OCI-LY7 (cell line): ENCODE measurements around the gene MEF2C. TPM values are rescaled to one million over a fixed set of nuclear protein-coding genes. Genes with fewer than 3 reads are reported as not detected.
"Not testable (repeated sequence)": the region's sequence is repeated elsewhere in the genome, so short reads cannot be mapped to it uniquely, and the experiment has no call there.

Source experiments
- BruUV-seq: library from RNA; stranded (reverse); fragments of 400-500 nt; replicated peaks from 2 replicates; lab custom pipeline; 2021; lab: Mats Ljungman, UMichigan
- CTCF ChIA-PET: fragments of 300-600 bp; sonication (Branson Sonifier 250); formaldehyde crosslinking; loops from one replicate; lab custom pipeline; 2022; ENCODE audit warnings: antibody characterized with exemption; ENCODE audit not compliant: unreplicated experiment; lab: Charles Lee
- POLR2A ChIA-PET: fragments of 300-600 bp; sonication (Branson Sonifier 250); formaldehyde crosslinking; loops from one replicate; lab custom pipeline; 2022; ENCODE audit warnings: antibody characterized with exemption; lab: Charles Lee
- DNase-seq: peaks from one replicate; pipeline ENCODE4 v3.0.0-alpha.2; 2015; ENCODE audit warnings: low spot score
- H2AFZ ChIP-seq: fragments of 200-600 bp; sonication (generic), shearing (Covaris generic); 2 replicates; pipeline ENCODE4 v1.6.1; 2014; ENCODE audit warnings: mild to moderate bottlenecking, antibody characterized with exemption, low read length, moderate library complexity
- H3K27ac ChIP-seq: fragments of 200-600 bp; sonication (generic); 2 replicates; pipeline ENCODE4 v1.5.1; 2014; ENCODE audit warnings: mixed run types, low read depth, mild to moderate bottlenecking, moderate library complexity, low read length, inconsistent platforms; ENCODE audit not compliant: poor library complexity, severe bottlenecking
- H3K36me3 ChIP-seq: fragments of 200-600 bp; sonication (generic); 2 replicates; pipeline ENCODE4 v1.6.1; 2014; ENCODE audit warnings: mild to moderate bottlenecking, antibody characterized with exemption, low read length, moderate library complexity, mixed read lengths; ENCODE audit not compliant: insufficient read depth
- H3K4me1 ChIP-seq: fragments of 200-600 bp; sonication (generic); 2 replicates; pipeline ENCODE4 v1.5.1; 2014; ENCODE audit warnings: mild to moderate bottlenecking, low read length; ENCODE audit not compliant: insufficient read depth, poor library complexity, severe bottlenecking
- H3K4me2 ChIP-seq: fragments of 200-600 bp; sonication (generic); 2 replicates; pipeline ENCODE4 v1.6.1; 2014; ENCODE audit warnings: mild to moderate bottlenecking, low read length
- H3K4me3 ChIP-seq: fragments of 200-600 bp; sonication (generic); 2 replicates; pipeline ENCODE4 v1.5.1; 2014; ENCODE audit warnings: mild to moderate bottlenecking, low read depth, low read length; ENCODE audit not compliant: poor library complexity, severe bottlenecking
- H3K79me2 ChIP-seq: fragments of 200-600 bp; sonication (generic); 2 replicates; pipeline ENCODE4 v1.6.1; 2016; ENCODE audit warnings: low read depth, mild to moderate bottlenecking, low read length, moderate library complexity, mixed read lengths; ENCODE audit not compliant: insufficient read depth
- H3K9me2 ChIP-seq: fragments of 200-600 bp; sonication (generic); 2 replicates; pipeline ENCODE4 v1.6.1; 2016; ENCODE audit warnings: mild to moderate bottlenecking, low read length, mixed read lengths; ENCODE audit not compliant: insufficient read depth
- H3K9me3 ChIP-seq: fragments of 200-600 bp; sonication (generic); 2 replicates; pipeline ENCODE4 v1.6.1; 2014; ENCODE audit warnings: mild to moderate bottlenecking, mixed run types, low read length, mixed read lengths
- H4K20me1 ChIP-seq: fragments of 200-600 bp; sonication (generic); 2 replicates; pipeline ENCODE4 v1.6.1; 2014; ENCODE audit warnings: mild to moderate bottlenecking, antibody characterized with exemption, low read length, moderate library complexity, mixed read lengths; ENCODE audit not compliant: insufficient read depth
- CTCF ChIP-seq: fragments of 200-600 bp; sonication (generic); conservative IDR thresholded peaks from 2 replicates; pipeline ENCODE4 v1.5.1; 2014; ENCODE audit warnings: mild to moderate bottlenecking, antibody characterized with exemption, low read length, moderate library complexity, mixed read lengths
- EZH2phosphoT487 ChIP-seq: fragments of 200-600 bp; sonication (generic); IDR thresholded peaks from 2 replicates; pipeline ENCODE4 v1.6.1; 2018; ENCODE audit warnings: low read depth, borderline replicate concordance, mild to moderate bottlenecking, mixed run types, antibody characterized with exemption, low read length, moderate library complexity, mixed read lengths
- intact Hi-C: fragments of 100-400 bp; cut with micrococcal nuclease; formaldehyde crosslinking; loops from one replicate; pipeline ENCODE4 v1.10.0; 2022; ENCODE audit not compliant: unreplicated experiment
- total RNA-seq, 2 experiments: library from RNA; depleted of rRNA in 1 of 2; stranded (reverse); fragments of >200 nt in 1 of 2; shearing (Covaris generic) in 1 of 2; gene quantifications; 2 replicates each; pipeline ENCODE4 v1.2.3, GENCODE V29; 2014 to 2022

Gene MEF2C
- total RNA-seq, 2 experiments from 2014 or later = 5.5 to 57.6 TPM

DNA sequence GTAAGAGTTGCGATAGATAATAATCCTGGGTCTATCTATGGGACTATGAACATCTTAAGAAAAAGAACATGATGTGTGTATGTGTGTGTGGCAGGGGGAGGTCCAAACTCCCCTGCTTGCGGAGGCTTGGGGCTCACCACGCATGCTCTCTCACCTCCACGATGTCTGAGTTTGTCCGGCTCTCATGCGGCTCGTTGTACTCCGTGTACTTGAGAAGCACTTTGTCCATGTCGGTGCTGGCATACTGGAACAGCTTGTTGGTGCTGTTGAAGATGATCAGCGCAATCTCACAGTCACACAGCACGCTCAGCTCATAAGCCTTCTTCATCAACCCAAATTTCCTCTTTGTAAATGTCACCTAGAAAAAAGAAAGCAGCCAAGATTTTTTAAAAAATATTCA, 78.5 kb downstream of the MEF2C start:
- H3K27ac ChIP-seq = no peak overlapping the region
- no peak overlapping the region for H3K4me3 ChIP-seq
- H4K20me1 ChIP-seq = no peaks in the 10 kb centered on the region
- no peaks in the 10 kb centered on the region for H3K9me3 ChIP-seq
- H3K4me2 ChIP-seq = no peak overlapping the region
- no peak overlapping the region for H2AFZ ChIP-seq
- no TSS peak for BruUV-seq
- H3K4me1 ChIP-seq = no peaks in the 10 kb centered on the region
- no peak for DNase-seq
- POLR2A ChIA-PET = interaction anchor here (0.7 to 1.6 kb wide), 4 partner anchors 8 to 588 kb away, joined by 3 to 6 read pairs (median 4); no protein-coding TSS in a partner anchor
- CTCF ChIA-PET = no interaction called here
- intact Hi-C loops = no loop called here
- no peaks in the 10 kb centered on the region for H3K9me2 ChIP-seq
- TF ChIP-seq CTCF = no peak
- no peaks in the 10 kb centered on the region for H3K79me2 ChIP-seq
- H3K36me3 ChIP-seq = no peaks in the 10 kb centered on the region

DNA sequence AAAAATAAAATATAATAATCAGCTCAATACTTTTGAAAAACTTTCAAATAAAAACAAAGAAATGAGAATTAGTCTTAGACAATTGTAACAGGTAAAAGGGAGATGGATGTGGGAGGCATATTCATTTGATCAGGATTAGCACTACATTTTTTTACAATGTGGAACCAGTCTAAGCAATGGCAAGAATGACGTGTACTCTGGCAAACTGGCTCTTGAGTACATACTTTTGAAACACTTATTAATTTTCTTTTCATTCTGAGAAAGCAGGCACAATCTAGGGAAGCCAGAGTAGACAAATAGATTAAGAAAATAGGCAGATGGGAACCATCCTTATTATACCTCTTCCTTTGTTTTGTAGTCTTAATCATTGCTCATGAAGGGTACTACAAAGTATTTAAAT, 79.7 kb downstream of the MEF2C start:
- Histone ChIP-seq H2AFZ (no peak overlapping the region), H3K4me2 (no peak overlapping the region), H3K79me2 (no peaks in the 10 kb centered on the region), H4K20me1 (no peaks in the 10 kb centered on the region), H3K9me3 (no peaks in the 10 kb centered on the region), H3K36me3 (no peaks in the 10 kb centered on the region), H3K9me2 (no peaks in the 10 kb centered on the region), H3K4me1 (no peaks in the 10 kb centered on the region), H3K27ac (no peak overlapping the region), H3K4me3 (no peak overlapping the region)
- BruUV-seq = no TSS peak
- ChIA-PET CTCF (no interaction called here), POLR2A (interaction anchor here (0.6 kb wide), 1 partner anchor 427 kb away, joined by 3 read pairs; no protein-coding TSS in a partner anchor)
- no peak for DNase-seq
- intact Hi-C loops = no loop called here
- TF ChIP-seq EZH2phosphoT487 (no peak), CTCF (no peak)

DNA sequence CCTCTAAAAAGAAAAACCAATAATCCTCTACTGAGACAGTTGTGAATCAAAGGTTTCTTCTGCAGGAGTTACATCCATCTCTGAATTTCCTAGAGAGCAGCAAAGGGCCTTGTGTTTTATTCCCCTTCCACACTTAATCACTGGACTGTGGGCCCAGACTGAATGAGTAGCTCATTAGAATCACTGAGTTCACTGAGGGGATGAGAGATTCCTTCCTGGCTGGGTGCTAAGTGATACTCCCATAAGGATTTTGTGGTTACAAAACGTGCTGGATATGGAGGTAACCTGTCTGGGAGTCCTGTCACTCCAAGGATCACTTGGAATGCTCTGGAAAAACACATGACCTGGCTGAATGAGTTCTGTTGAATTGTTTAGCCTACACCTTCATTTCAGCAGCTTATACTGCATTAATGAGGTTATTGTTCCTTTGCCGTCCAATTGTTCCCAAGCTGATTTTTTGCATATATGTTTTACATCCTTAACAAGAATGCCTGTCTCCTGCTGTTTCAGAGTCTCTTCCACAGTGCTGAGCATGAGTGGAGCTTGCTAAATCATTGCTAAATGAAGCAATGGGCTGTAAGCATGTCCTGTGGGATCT, 82.9 kb downstream of the MEF2C start:
- no peaks in the 10 kb centered on the region for H3K4me1 ChIP-seq
- no peaks in the 10 kb centered on the region for H3K9me3 ChIP-seq
- H3K4me2 ChIP-seq = no peak overlapping the region
- no peaks in the 10 kb centered on the region for H3K36me3 ChIP-seq
- H2AFZ ChIP-seq = no peak overlapping the region
- TF ChIP-seq EZH2phosphoT487 = no peak
- POLR2A ChIA-PET = interaction anchor here (0.8 kb wide), 1 partner anchor 20 kb away, joined by 3 read pairs; no protein-coding TSS in a partner anchor
- no peak for DNase-seq
- H4K20me1 ChIP-seq = no peaks in the 10 kb centered on the region
- no peaks in the 10 kb centered on the region for H3K79me2 ChIP-seq
- no peak overlapping the region for H3K4me3 ChIP-seq
- BruUV-seq = no TSS peak
- CTCF ChIA-PET = no interaction called here
- intact Hi-C loops = no loop called here
- no peak overlapping the region for H3K27ac ChIP-seq
- no peaks in the 10 kb centered on the region for H3K9me2 ChIP-seq

DNA sequence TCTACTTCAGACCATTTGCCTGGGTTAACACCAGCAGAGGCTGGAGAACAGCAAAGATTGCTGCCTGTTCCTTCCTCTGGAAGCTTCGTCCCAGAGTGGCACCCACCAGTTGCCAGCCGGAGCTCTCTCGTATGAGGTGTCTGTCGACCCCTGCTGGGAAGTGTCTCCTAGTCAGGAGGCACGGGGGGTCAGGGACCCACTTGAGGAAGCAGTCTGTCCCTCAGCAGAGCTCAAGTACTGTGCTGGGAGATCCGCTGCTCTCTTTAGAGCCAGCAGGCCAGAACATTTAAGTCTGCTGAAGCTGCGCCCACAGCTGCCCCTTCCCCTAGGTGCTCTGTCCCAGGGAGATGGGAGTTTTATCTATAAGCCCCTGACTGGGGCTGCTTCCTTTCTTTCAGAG, 84.1 kb downstream of the MEF2C start:
- DNase-seq, H3K4me2 ChIP-seq, intact Hi-C loops, H3K4me3 ChIP-seq, H3K9me2 ChIP-seq, H3K9me3 ChIP-seq, H3K27ac ChIP-seq, CTCF ChIA-PET, H4K20me1 ChIP-seq, H2AFZ ChIP-seq, H3K36me3 ChIP-seq, H3K4me1 ChIP-seq, BruUV-seq, H3K79me2 ChIP-seq: not testable (repeated sequence)
- POLR2A ChIA-PET = interaction anchor here (0.8 kb wide), 1 partner anchor 28 kb away, joined by 4 read pairs; no protein-coding TSS in a partner anchor

GRCh38 chr5:88793797-88794196, 89.2 kb downstream of the MEF2C start:
- H4K20me1 ChIP-seq, H3K9me2 ChIP-seq, H3K4me2 ChIP-seq, BruUV-seq, H3K9me3 ChIP-seq, H3K4me1 ChIP-seq, H3K36me3 ChIP-seq, H2AFZ ChIP-seq, H3K27ac ChIP-seq, H3K4me3 ChIP-seq, H3K79me2 ChIP-seq, intact Hi-C loops, DNase-seq, CTCF ChIA-PET: not testable (repeated sequence)
- POLR2A ChIA-PET = interaction anchor here (1.5 kb wide), 1 partner anchor 14 kb away, joined by 3 read pairs; no protein-coding TSS in a partner anchor
